HG02763 (cell line): ENCODE measurements around the gene DNPEP.

Source experiments
- ATAC-seq: cut with Tn5 transposase; IDR thresholded peaks from one replicate; pipeline ENCODE4 v1.9.1; 2021; ENCODE audit warnings: mild to moderate bottlenecking, moderate library complexity; ENCODE audit not compliant: unreplicated experiment

The DNPEP gene

GRCh38 chr2:219387306-219388120, at the start of gene DNPEP:
Gene DNPEP, minus strand, starts transcription at chr2:219387912. Its CDS starts 118 bp downstream, at chr2:219387794.
- peak; percentile 58 for ATAC-seq

DNA sequence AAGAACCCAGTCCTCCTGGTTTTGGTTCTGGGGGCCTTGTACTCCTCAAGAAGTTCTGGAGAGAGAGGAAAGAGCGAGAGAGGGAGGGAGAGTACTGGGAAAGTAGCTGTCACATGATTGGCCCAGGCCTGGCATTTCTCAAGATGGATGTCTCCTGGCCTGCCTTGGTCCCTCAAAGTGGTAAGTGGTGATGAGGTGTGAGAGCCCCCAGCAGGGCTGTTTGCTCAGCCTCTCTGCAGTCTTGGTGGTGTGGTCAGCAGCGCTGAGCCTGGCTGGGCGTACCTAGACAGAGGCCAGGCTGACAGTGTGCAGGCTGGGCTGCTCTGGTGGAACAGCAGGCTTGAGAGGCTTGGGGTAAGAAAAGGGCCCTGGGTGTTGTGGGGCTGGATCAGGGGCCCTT, 49.4 kb upstream of the DNPEP start:
- no peak for ATAC-seq

DNA sequence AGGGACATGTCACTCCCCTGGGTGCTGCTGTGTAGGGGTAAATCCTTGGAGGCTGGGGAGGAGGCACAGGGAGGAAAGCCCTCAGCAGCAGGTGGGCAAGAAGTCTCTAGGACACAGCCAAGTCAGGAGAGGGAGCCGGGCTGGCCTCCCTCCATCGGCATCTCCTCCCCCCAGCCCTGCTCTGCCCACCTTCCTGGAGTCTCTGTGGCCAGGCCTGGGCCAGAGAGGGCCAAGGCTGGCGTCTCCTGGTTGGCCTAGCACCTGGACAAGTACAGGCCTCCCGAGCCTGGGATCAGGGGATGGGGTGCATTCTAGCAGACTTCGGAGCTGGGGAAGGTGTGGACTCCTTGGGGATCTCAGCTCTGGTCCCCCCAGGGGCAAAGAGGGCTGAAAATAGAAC, 48.8 kb upstream of the DNPEP start:
- ATAC-seq, result no peak

GRCh38 chr2:219435701-219436100, 48.0 kb upstream of the DNPEP start:
- ATAC-seq, result no peak

GRCh38 chr2:219434718-219435525, 47.2 kb upstream of the DNPEP start, which contains the start of gene SPEG:
Gene SPEG, plus strand, starts transcription at chr2:219434843. Its CDS starts 135 bp downstream, at chr2:219434978.
- ATAC-seq, result no peak

DNA sequence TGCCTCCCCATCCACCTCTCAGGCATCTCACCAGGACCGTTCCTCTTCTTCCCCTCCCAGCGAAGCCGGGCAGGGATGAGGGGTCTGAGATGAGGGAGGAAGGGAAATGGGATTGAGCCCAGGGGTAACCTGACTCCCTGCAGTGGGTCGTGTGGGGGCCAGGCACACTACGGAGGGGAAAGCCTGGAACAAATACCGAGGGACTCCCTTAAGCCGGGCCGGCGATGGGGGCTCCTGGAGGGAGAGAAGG, 46.7 kb upstream of the DNPEP start:
- ATAC-seq, result no peak

GRCh38 chr2:219433666-219434467, 46.2 kb upstream of the DNPEP start:
- ATAC-seq, result no peak

DNA sequence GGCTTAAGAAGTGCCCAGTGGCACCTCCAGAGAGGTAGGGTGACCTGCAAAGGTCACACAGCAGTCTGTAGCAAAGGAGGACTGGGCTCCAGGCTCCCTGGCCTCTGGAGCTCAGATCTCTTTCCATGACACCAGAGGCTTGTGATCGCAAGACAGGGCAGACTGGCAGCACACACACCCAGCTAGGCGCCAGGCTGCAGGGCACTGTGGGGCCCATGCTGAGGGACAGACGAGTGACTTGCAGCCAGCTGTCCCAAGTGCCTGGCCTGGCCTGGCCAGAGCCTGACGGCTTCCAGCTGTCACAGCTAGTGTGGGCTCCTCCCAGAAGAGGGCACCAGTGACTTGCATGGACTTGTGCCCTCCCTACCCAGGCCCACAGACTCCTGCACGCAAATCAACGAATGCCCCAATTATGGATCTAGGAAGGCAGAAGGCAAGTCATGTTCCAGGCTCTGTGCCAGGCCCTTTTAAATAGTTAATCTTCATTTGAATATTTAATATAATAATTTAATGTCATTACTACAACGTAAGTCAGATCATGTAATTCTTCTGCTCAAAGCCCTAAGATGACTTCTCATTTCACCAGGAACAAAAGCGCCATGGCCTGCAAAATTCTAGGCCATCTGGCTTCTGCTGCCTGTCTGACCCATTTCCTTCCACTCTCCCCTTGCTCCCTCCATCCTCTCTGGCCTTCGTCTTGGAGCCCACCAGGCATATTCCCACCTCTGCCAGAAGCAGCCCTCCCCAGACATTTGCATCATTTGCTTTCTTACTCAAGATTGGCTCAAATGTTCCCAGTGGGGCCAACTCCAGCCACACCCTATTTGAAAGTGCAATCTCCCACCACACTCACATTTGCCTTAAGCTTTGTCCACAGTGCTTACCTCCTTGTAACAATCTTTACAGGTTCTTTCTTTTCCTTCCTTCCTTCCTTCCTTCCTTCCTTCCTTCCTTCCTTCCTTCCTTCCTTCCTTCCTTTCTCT, 43.2 kb upstream of the DNPEP start:
- no peak for ATAC-seq

- ATAC-seq, result no peak
Measured at GRCh38 chr2:219429958-219430606, 42.4 kb upstream of the DNPEP start.

GRCh38 chr2:219428469-219428868, 40.8 kb upstream of the DNPEP start:
- no peak for ATAC-seq

DNA sequence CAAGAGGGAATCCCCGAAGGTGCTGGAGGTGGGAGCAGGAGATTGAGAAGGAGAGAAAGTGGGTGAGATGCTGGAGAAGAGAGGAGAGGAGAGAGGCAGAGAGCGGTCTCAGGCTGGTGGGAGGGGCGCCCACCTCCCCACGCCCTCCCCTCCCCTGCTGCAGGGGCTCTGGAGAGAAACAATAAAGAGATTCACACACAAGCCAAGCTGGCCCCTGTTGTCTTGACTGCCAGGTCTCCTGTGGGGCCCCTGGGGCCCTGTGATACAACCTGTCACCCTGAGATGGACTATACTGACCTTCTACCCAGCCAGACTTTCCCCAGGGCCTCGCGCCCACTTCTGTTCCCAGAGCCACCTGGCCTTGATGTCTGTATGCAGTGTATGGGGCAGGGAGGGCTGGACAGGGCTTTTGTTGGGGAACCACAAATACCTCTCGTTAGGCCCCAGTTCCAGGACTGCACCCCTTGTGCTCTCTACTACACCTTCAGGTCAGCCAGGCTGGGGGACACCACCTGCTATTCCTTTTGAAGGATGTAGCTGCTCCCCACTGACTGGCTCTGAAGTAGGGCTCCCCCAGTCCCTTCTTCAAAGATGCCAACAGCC, 38.9 kb upstream of the DNPEP start:
- no peak for ATAC-seq

GRCh38 chr2:219426068-219426443, 38.3 kb upstream of the DNPEP start:
- no peak for ATAC-seq

DNA sequence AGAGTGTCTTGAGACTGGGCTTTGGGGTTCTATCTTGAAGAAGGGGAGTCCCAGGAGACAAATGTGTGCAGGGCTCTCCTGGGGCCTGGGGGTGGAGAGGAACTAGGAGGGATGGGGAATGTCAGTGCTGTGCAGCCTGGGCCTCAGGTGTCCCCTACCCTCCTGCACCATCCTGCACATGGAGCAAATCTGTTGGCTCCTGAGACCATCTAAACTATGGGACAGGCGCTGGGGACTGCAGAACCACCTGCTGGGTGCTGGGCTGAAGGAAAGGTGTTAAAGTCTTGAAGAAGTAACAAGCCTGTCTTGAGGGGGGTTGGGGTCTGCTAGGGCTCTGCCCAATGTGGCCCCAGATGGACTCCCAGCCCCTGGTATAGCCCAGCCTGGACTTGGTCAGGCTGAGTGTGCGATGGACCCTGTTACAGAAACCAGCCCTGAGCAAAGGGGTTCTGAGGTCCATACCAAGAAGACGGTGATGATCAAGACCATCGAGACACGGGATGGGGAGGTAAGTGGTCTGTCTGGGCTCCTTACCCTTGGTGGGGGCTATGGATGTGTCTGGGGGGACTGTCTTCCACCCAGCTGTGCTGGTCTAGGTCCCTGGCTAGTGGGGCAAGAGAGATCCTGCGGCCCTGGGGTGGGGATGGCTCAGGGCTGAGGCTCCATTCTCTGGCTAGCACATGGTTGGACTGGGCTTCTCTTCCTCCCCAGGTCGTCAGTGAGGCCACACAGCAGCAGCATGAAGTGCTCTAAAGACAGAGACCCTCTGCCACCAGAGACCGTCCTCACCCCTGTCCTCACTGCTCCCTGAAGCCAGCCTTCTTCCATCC, 37.7 kb upstream of the DNPEP start:
- ATAC-seq, result no peak

- no peak for ATAC-seq
Measured at GRCh38 chr2:219423652-219424377, 36.1 kb upstream of the DNPEP start.

DNA sequence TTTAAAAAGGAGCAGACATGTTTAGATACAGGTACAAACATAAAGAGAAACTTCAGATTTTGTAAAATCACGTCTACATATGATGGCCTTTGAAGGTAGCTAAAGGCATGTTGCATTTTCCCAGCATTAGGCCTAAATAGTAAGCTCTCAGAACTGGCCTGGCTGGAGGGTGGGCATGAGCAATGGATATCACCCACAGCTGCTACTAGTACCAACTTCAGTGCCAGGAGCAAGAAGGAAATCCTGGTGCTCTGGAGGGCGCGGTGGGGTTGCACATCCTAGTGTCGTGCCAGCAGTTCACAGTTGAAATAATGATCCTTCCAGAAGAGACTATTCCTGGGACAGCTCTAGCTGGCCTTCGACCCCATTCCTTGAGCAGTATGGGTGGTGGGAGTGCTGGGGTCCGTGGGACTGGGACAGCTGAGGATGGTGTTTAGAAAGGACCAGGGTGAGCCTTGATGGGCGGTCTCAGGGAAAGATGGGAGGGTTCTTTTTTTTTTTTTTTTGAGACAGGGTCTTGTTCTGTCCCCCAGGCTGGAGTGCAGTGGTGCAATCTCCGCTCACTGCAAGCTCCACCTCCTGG, 35.3 kb upstream of the DNPEP start:
- ATAC-seq, result no peak

GRCh38 chr2:219421323-219421722, 33.6 kb upstream of the DNPEP start:
- ATAC-seq, result no peak

GRCh38 chr2:219420687-219421086, 33.0 kb upstream of the DNPEP start:
- no peak for ATAC-seq
